H9 (cell line): ENCODE data around the gene TAGLN2. TPM values are rescaled to one million over a fixed set of nuclear protein-coding genes. Genes with fewer than 3 reads are reported as not detected.
A peak's percentile ranks its signal among the peaks of the same experiment; 100 is the strongest.

Experiments
- DNase-seq: peaks from one replicate; pipeline ENCODE4 v3.0.0-alpha.2; 2017
- H2AFZ ChIP-seq: one replicate; pipeline ENCODE4 v1.6.1; 2013; ENCODE audit warnings: mild to moderate bottlenecking, low read length, control low read depth, moderate library complexity
- H2AK5ac ChIP-seq: 2 replicates; pipeline ENCODE4 v1.6.1; 2013; ENCODE audit warnings: low read length, control low read depth, mixed read lengths; ENCODE audit not compliant: insufficient read length
- H2BK120ac ChIP-seq: one replicate; pipeline ENCODE4 v1.6.1; 2013; ENCODE audit warnings: low read depth, mild to moderate bottlenecking, low read length, control low read depth, inconsistent platforms; ENCODE audit not compliant: poor library complexity, severe bottlenecking
- H2BK12ac ChIP-seq: 2 replicates; pipeline ENCODE4 v1.6.1; 2013; ENCODE audit warnings: low read length, control low read depth, mixed read lengths, low read depth; ENCODE audit not compliant: insufficient read length
- H2BK15ac ChIP-seq: 2 replicates; pipeline ENCODE4 v1.6.1; 2013; ENCODE audit warnings: low read depth, low read length, control low read depth
- H2BK20ac ChIP-seq: one replicate; pipeline ENCODE4 v1.6.1; 2013; ENCODE audit warnings: low read depth, mild to moderate bottlenecking, low read length, control low read depth, inconsistent platforms; ENCODE audit not compliant: poor library complexity, severe bottlenecking
- H2BK5ac ChIP-seq: 2 replicates; pipeline ENCODE4 v1.6.1; 2013; ENCODE audit warnings: low read length, control low read depth, mixed read lengths; ENCODE audit not compliant: insufficient read length
- H3K14ac ChIP-seq: 2 replicates; pipeline ENCODE4 v1.6.1; 2013; ENCODE audit warnings: low read length, control low read depth; ENCODE audit not compliant: insufficient read depth
- H3K18ac ChIP-seq: 2 replicates; pipeline ENCODE4 v1.6.1; 2013; ENCODE audit warnings: low read depth, mild to moderate bottlenecking, mixed read lengths, low read length, control low read depth; ENCODE audit not compliant: insufficient read length
- H3K23ac ChIP-seq: 2 replicates; pipeline ENCODE4 v1.6.1; 2013; ENCODE audit warnings: low read length, control low read depth, mixed read lengths, low read depth; ENCODE audit not compliant: insufficient read length
- H3K23me2 ChIP-seq: 2 replicates; pipeline ENCODE4 v1.6.1; 2013; ENCODE audit warnings: low read depth, mild to moderate bottlenecking, mixed read lengths, low read length, control low read depth; ENCODE audit not compliant: insufficient read length, poor library complexity, severe bottlenecking
- H3K27ac ChIP-seq: 2 replicates; pipeline ENCODE4 v1.5.1; 2013; ENCODE audit warnings: low read length, control low read depth, mixed read lengths, low read depth; ENCODE audit not compliant: insufficient read length
- H3K27me3 ChIP-seq: 2 replicates; pipeline ENCODE4 v1.6.1; 2013; ENCODE audit warnings: low read length, control low read depth, inconsistent platforms; ENCODE audit not compliant: insufficient read depth
- H3K4ac ChIP-seq: 2 replicates; pipeline ENCODE4 v1.6.1; 2013; ENCODE audit warnings: low read depth, mild to moderate bottlenecking, control low read depth, inconsistent platforms, low read length, moderate library complexity
- H3K4me1 ChIP-seq: 2 replicates; pipeline ENCODE4 v1.6.1; 2013; ENCODE audit warnings: low read length, control low read depth, inconsistent platforms; ENCODE audit not compliant: insufficient read depth
- H3K4me2 ChIP-seq: 2 replicates; pipeline ENCODE4 v1.6.1; 2013; ENCODE audit warnings: low read length, control low read depth, mixed read lengths; ENCODE audit not compliant: insufficient read length, insufficient read depth
- H3K56ac ChIP-seq: 2 replicates; pipeline ENCODE4 v1.6.1; 2013; ENCODE audit warnings: low read depth, mild to moderate bottlenecking, mixed read lengths, low read length, control low read depth; ENCODE audit not compliant: insufficient read length
- H3K79me1 ChIP-seq: 2 replicates; pipeline ENCODE4 v1.6.1; 2013; ENCODE audit warnings: low read depth, mild to moderate bottlenecking, moderate library complexity, low read length, control low read depth, inconsistent platforms; ENCODE audit not compliant: insufficient read depth, poor library complexity, severe bottlenecking
- H3K79me2 ChIP-seq: 2 replicates; pipeline ENCODE4 v1.6.1; 2013; ENCODE audit warnings: low read length, control low read depth, inconsistent platforms; ENCODE audit not compliant: insufficient read depth
- H3K9ac ChIP-seq: 2 replicates; pipeline ENCODE4 v1.6.1; 2013; ENCODE audit warnings: low read length, control low read depth, mixed read lengths; ENCODE audit not compliant: insufficient read length; ENCODE audit errors: extremely low read depth
- H3K9me3 ChIP-seq: one replicate; pipeline ENCODE4 v1.6.1; 2013; ENCODE audit warnings: low read depth, low read length, inconsistent platforms; ENCODE audit not compliant: control insufficient read depth
- H3T11ph ChIP-seq: one replicate; pipeline ENCODE4 v1.6.1; 2013; ENCODE audit warnings: mild to moderate bottlenecking, low read length, control low read depth, inconsistent platforms
- H4K20me1 ChIP-seq: one replicate; pipeline ENCODE4 v1.6.1; 2013; ENCODE audit not compliant: control insufficient read depth, insufficient read length, insufficient read depth
- H4K5ac ChIP-seq: 2 replicates; pipeline ENCODE4 v1.6.1; 2013; ENCODE audit warnings: low read depth, mild to moderate bottlenecking, mixed read lengths, low read length, control low read depth; ENCODE audit not compliant: insufficient read length
- H4K8ac ChIP-seq: replicated peaks from 2 replicates; pipeline ENCODE4 v1.6.1; 2013; ENCODE audit warnings: low read length, control low read depth, mixed read lengths, low read depth; ENCODE audit not compliant: insufficient read length
- H4K91ac ChIP-seq: 2 replicates; pipeline ENCODE4 v1.6.1; 2013; ENCODE audit warnings: low read depth, mild to moderate bottlenecking, moderate library complexity, mixed read lengths, low read length, control low read depth; ENCODE audit not compliant: insufficient read length
- H3K27ac Mint-ChIP-seq, 3 experiments: 2 replicates in 2 of 3; 3 replicates in 1 of 3; pipeline ENCODE4 v1.8.0; 2020 to 2021; ENCODE audit warnings: mixed read lengths in 3 of 3, mild to moderate bottlenecking in 1 of 3, moderate library complexity in 1 of 3
- H3K27me3 Mint-ChIP-seq: 2 replicates; pipeline ENCODE4 v1.8.0; 2021; ENCODE audit warnings: low read depth, mild to moderate bottlenecking, moderate library complexity, mixed read lengths
- H3K36me3 Mint-ChIP-seq, 3 experiments: 2 replicates in 2 of 3; 3 replicates in 1 of 3; pipeline ENCODE4 v1.8.0; 2020 to 2021; ENCODE audit warnings: low read depth in 3 of 3, mixed read lengths in 3 of 3; ENCODE audit not compliant: insufficient read depth in 1 of 3
- H3K4me1 Mint-ChIP-seq, 2 experiments: 2 replicates each; pipeline ENCODE4 v1.8.0; 2020; ENCODE audit warnings: mixed read lengths in 2 of 2
- H3K4me3 Mint-ChIP-seq, 2 experiments: 2 replicates in 1 of 2; 3 replicates in 1 of 2; pipeline ENCODE4 v1.8.0; 2020 to 2021; ENCODE audit warnings: mild to moderate bottlenecking in 2 of 2, mixed read lengths in 2 of 2, moderate library complexity in 1 of 2
- H3K9me3 Mint-ChIP-seq, 2 experiments: 2 replicates in 1 of 2; 3 replicates in 1 of 2; pipeline ENCODE4 v1.8.0; 2020; ENCODE audit warnings: mild to moderate bottlenecking in 2 of 2, mixed read lengths in 2 of 2, moderate library complexity in 1 of 2
- CTCF ChIP-seq: fragments of 200-600 bp; sonication (generic); conservative IDR thresholded peaks from 3 replicates; pipeline ENCODE4 v1.8.0; 2021; ENCODE audit warnings: antibody characterized with exemption, mild to moderate bottlenecking
- WGBS: extraction: QIAGEN DNeasy Blood & Tissue Kit; methylation state at CpG from one replicate; pipeline ENCODE4 v1.1.7; 2013; ENCODE audit warnings: missing lambda C conversion rate, low lambda C conversion rate, mixed read lengths; ENCODE audit not compliant: insufficient read length; ENCODE audit errors: extremely low coverage; 5-methylcytosine and 5-hydroxymethylcytosine counted together
- total RNA-seq: library from RNA; stranded (reverse); gene quantifications from 2 replicates; pipeline ENCODE4 v1.2.1, GENCODE V29; 2021

TAGLN2 gene
- total RNA-seq, 1 experiment from 2014 or later = 76.7 TPM

- no peak within 1 kb of the TSS for H2BK120ac ChIP-seq
- peaks cover 0 to 7% (median 0%) of the 10 kb centered on the region in 3 experiments; a peak in 4 of 7 replicates for H3K36me3 Mint-ChIP-seq
- H2AFZ ChIP-seq = no peak within 1 kb of the TSS
Measured at GRCh38 chr1:159945483-159946241, 20.4 kb upstream of the TAGLN2 start, which contains the start of gene IGSF9. Gene IGSF9, minus strand, starts transcription at chr1:159945613. Its CDS starts 2,159 bp downstream, at chr1:159943454.

More at GRCh38 chr1:159945483-159946241, 20.4 kb upstream of the TAGLN2 start, which contains the start of gene IGSF9:
- Histone ChIP-seq H3K23me2 (peaks cover 10% of the 10 kb centered on the region), H3K9ac (peak within 1 kb of the TSS; percentile 35), H3K4ac (no peak within 1 kb of the TSS), H4K8ac (no peak within 1 kb of the TSS), H2BK15ac (no peak within 1 kb of the TSS), H3T11ph (no peak within 1 kb of the TSS), H3K14ac (peak within 1 kb of the TSS; percentile 82; the same call in 1 of the 2 replicates), H4K5ac (no peak within 1 kb of the TSS), H3K79me2 (no peaks in the 10 kb centered on the region), H3K56ac (no peak within 1 kb of the TSS), H3K4me1 (no peaks in the 10 kb centered on the region; the same call in 1 of the 2 replicates), H3K27me3 (no peaks in the 10 kb centered on the region), H4K20me1 (no peaks in the 10 kb centered on the region), H3K27ac (no peak within 1 kb of the TSS), H2BK12ac (no peak within 1 kb of the TSS), H3K9me3 (no peaks in the 10 kb centered on the region), H3K79me1 (no peaks in the 10 kb centered on the region), H3K18ac (peak within 1 kb of the TSS; percentile 85), H4K91ac (no peak within 1 kb of the TSS), H2AK5ac (no peak within 1 kb of the TSS), H2BK20ac (no peak within 1 kb of the TSS), H3K4me2 (peak within 1 kb of the TSS; percentile 87), H2BK5ac (no peak within 1 kb of the TSS), H3K23ac (no peak within 1 kb of the TSS)
- Mint-ChIP-seq H3K4me3 (peak within 1 kb of the TSS; percentile 77 to 92), H3K9me3 (no peaks in the 10 kb centered on the region), H3K4me1 (peaks cover 29 to 53% of the 10 kb centered on the region in 2 experiments), H3K27ac (peak within 1 kb of the TSS; percentile 69 to 81 (median 78); a peak in 5 of 7 replicates), H3K27me3 (peaks cover 7% of the 10 kb centered on the region)
- TF ChIP-seq CTCF = peak; percentile 63
- no CpG with 5 or more reads among the region's 58 CpGs for WGBS
- DNase-seq = peak; percentile 97
